GM12891 (cell line): ENCODE data around the gene PPP1R9A.
"Not testable (repeated sequence)": the region's sequence is repeated elsewhere in the genome, so short reads cannot be mapped to it uniquely, and the experiment has no call there.

Source experiments
- DNase-seq: peaks from one replicate; pipeline ENCODE4 v3.0.0; 2011; ENCODE audit warnings: low spot score; ENCODE audit not compliant: insufficient read length
- FAIRE-seq: peaks from 2 replicates; lab custom pipeline; 2011; peaks lifted over from hg19 to GRCh38; lab: Jason Lieb, UNC
- PAX5 ChIP-seq: IDR thresholded peaks from 2 replicates; pipeline ENCODE4 v1.6.1; 2011; ENCODE audit warnings: low read length, moderate library complexity, mild to moderate bottlenecking; ENCODE audit not compliant: insufficient read depth, severe bottlenecking
- POLR2A ChIP-seq: IDR thresholded peaks from 2 replicates; pipeline ENCODE4 v1.6.1; 2011; ENCODE audit warnings: low read depth, low read length, control low read depth
- POLR2AphosphoS5 ChIP-seq: IDR thresholded peaks from 2 replicates; pipeline ENCODE4 v1.6.1; 2011; ENCODE audit warnings: low read depth, low read length, control low read depth
- POU2F2 ChIP-seq: IDR thresholded peaks from 2 replicates; pipeline ENCODE4 v1.6.1; 2011; ENCODE audit warnings: low read depth, mild to moderate bottlenecking, control low read depth, low read length, moderate library complexity
- SPI1 ChIP-seq: IDR thresholded peaks from 2 replicates; pipeline ENCODE4 v1.6.1; 2011; ENCODE audit warnings: low read depth, low read length, control low read depth
- TAF1 ChIP-seq: IDR thresholded peaks from 2 replicates; pipeline ENCODE4 v1.6.1; 2011; ENCODE audit warnings: low read depth, low read length, control low read depth

The PPP1R9A gene

DNA sequence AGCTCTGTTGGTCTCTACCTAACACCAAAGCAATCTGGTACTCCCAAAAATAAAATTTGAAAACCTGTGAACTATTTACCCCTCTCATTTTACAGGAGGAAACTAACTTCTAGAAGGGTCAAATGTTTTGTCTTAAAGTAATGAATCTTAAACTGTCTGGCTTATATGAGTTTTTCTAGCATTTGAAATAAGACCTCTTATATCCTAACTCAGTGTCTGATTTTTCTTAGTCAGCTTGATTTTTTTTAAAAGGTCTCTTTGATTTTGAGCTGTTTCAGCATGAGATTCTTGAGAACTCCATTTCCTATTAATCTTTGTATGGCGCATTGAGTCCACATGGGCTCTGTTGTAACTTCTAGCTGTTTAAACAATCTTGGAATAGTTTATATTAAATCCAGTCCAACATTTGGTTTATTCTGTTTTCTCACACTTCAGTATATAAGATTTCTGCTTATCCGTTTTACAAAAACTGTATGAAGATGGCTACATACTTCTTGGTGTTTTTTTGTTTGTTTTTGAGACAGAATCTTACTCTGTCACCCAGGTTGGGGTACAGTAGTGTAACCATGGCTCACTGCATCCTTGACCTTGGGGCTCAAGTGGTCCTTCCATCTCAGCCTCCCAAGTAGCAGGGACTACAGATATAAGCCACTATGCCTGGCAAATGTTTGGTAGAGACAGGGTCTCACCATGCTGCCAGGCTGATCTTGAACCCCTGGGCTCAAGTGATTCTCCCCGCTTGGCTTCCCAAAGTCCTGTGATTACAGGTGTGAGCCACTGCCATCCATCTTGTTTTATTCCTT, 91.1 kb downstream of the PPP1R9A start:
- DNase-seq (no peak), FAIRE-seq (no peak)
- TF ChIP-seq POU2F2 (no peak), SPI1 (no peak), TAF1 (no peak), PAX5 (no peak), POLR2AphosphoS5 (no peak), POLR2A (no peak)

DNA sequence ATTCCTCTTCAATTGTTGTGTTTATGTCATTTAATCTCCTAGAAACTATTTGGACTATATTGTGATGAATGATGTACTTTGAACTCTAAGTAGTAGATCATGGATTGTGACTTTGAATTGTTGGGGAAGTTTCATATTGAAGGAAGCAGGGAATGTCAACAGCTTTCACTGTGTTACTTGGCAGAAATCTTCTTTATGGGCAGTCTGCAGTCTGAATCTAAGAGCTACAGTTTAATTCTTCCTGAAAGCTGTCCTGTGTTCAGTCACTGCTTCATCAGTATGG, 91.6 kb downstream of the PPP1R9A start:
- TF ChIP-seq POU2F2 (no peak), SPI1 (no peak), PAX5 (no peak), TAF1 (no peak), POLR2A (no peak), POLR2AphosphoS5 (no peak)
- FAIRE-seq (no peak), DNase-seq (no peak)

DNA sequence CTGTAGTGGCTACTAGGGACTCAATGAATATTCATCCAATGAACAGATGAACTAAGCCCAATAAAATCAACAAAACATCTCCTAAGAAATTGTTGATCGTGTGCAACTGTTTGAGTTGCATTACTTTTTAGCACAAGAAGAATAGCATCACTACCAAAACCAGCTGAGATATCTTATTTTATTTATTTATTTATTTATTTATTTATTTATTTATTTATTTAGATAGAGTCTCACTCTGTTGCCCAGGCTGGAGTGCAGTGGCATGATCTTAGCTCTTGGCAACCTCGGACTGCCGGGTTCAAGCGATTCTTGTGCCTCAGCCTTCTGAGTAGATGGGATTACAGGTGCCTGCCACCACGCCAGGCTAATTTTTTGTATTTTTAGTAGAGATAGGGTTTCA, 92.2 kb downstream of the PPP1R9A start:
- FAIRE-seq, DNase-seq: not testable (repeated sequence)

DNA sequence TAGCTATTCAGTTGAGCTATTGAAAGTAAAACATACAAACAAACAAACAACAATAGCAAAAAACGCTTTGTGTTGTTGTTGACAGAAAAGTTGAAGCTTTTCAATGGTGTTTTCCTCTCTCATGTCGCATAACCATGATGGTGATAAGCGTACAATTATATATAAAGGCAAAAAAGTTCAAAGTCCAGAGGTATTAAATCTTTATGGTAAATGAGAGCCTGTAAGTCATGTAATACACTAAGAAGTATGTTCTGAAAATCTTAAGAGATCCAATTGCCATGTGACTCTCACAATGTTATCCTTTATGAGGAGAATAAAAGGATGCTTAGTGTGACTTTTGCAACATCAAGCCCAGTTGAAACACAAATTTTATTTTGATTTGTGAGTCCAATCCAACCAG, 93.9 kb downstream of the PPP1R9A start:
- DNase-seq (no peak), FAIRE-seq (no peak)
- no peak for TF ChIP-seq SPI1
- no peak for TF ChIP-seq POLR2A

DNA sequence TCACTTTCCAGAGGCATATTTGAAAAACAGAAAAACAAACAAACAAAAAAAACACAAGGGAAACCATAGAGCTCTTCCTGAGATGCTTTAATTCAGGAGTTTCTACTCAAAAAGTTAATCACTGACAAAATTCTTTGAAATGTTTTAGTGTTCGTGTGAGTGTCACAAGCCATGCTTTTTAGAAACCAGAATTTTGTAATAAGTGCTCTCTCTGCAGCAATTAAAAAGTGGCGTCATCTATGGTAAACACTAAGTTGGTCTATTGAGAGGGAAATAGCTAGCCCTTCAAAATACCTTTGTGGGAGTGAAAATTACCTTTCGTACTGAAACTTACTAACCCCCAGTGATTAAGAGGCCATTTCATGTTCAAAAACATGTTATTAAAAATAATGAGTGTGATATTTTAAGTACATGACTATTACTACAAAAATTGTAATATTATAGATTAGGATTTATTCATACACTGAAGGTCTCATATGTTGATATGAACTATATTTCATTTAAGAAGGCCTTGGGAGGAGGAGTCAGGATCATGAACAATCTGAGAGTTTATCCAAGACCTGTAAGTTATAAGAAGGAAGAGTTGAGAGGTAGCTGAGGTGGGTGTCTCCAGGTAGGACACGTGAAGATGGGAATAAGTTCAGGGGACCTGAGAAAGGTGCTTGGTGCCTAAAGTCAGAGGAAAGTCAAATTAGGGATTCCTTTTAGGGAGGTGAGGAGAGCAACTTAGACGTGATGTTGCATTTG, 94.6 kb downstream of the PPP1R9A start:
- FAIRE-seq (no peak), DNase-seq (no peak)
- no peak for TF ChIP-seq POLR2AphosphoS5
- TF ChIP-seq POLR2A = no peak

DNA sequence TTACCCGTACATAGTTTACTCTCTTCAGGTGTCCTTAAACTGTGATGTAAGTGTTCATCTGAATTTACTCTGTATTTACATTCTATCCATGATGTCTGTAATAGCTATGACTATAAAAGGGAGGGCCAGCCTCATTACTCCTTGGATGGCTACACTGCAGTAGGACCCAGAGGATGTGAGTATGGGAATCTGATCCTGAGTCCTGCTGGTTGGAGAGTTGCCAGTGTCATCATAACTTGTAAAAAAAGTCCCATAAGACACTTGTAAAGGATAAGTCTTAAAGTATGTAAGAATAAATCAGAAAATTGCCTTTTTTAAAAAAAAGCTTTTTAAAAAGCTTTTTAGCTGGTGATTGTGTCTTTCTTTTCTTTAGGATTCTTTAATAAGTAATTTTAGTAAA, 95.4 kb downstream of the PPP1R9A start:
- DNase-seq (no peak), FAIRE-seq (no peak)
- TF ChIP-seq POU2F2 (no peak), SPI1 (no peak), PAX5 (no peak), TAF1 (no peak), POLR2AphosphoS5 (no peak), POLR2A (no peak)

DNA sequence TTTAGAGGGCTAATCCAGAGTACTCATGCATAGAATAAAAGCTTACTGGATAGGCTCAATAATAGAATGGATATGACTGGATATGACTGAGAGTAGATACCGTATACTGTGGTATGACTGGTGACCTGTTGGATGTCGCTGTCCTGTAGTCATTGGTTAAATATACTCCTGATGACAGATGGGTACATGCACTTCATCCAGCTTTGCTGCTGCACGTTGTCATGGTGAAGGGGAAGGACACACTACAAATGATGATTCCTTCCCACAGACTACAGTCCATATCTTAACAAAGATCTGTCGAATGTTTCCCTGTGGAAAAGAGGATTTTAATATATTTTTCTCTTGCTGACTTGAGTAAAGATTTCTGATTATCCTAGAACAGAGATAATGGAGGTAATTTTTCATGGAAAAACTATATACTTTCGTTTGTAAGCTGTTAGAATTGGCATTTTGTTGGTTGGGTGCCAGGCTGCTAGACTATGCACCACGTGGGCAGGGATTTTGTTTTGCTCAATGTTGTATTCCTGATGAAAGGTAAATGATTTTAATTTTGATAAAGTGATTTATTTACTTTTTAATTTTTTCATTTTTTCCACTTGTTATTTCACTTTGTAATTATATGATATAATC, 97.3 kb downstream of the PPP1R9A start:
- DNase-seq (no peak), FAIRE-seq (no peak)
- TF ChIP-seq PAX5 = no peak
- TF ChIP-seq POU2F2 = no peak
- no peak for TF ChIP-seq POLR2A
- TF ChIP-seq POLR2AphosphoS5 = no peak
- TF ChIP-seq SPI1 = no peak
- TF ChIP-seq TAF1 = no peak

DNA sequence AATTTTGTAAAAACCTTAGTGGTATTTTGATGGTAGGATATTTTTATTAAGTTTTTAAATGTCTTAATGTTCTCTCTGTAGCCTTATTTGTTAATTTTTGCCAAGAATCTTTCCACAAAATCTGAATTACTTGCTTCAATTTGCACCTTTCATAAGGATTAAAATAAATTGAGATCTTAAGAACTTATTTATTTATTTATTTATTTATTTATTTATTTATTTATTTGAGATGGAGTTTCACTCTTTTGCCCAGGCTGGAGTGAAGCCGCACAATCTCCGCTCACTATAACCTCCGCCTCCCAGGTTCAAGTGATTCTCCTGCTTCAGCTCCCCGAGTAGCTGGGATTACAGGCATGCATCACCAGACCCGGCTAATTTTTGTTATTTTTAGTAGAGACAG, 98.6 kb downstream of the PPP1R9A start:
- TF ChIP-seq POLR2A (no peak), PAX5 (no peak), TAF1 (no peak), SPI1 (no peak), POU2F2 (no peak), POLR2AphosphoS5 (no peak)
- DNase-seq (no peak), FAIRE-seq (no peak)

DNA sequence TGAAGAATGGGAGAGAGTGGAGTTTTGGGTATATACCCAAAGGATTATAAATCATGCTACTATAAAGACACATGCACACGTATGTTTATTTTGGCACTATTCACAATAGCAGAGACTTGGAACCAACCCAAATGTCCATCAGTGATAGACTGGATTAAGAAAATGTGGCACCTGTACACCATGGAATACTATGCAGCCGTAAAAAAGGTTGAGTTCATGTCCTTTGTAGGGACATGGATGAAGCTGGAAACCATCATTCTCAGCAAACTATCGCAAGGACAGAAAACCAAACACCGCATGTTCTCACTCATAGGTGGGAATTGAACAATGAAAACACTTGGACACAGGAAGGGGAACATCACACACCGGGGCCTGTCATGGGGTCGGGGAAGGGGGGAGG, 101.4 kb downstream of the PPP1R9A start:
- DNase-seq, FAIRE-seq: not testable (repeated sequence)

DNA sequence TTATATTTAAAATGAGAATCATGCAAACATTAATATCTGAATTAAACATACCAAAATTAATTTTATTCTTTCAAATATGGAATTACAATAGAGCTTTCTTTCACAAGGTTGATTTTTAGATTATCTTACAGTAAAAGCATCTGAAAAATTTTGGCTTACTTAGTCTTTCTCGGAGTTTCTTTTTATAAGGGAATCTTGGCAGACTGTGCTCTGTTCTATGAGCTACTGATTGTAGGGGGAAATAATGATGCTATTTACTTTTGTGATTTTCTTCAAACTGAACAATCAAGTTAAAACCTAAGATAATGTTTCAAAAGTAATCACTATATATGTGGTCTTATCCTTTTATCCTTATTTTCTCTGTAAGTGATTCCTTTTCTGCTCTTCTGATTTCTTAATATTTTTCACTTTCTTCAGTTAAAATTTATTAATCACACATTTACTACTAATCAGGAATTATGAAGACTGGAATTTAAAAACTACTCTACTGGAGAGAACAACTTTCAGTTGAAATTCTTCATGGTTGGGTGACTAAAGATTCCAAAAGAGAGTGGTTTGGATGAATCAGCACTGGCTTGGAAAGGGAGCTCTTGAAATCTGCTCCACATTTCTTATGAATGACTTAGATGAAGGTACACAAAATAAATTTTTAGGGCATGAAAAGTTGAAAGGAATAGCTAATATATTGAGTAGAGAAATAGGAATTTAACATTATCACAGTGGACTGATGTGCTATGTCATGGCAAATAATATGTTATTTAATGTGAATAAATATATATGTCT, 103.9 kb downstream of the PPP1R9A start:
- TF ChIP-seq TAF1 (no peak), POU2F2 (no peak), POLR2A (no peak), POLR2AphosphoS5 (no peak), SPI1 (no peak), PAX5 (no peak)
- DNase-seq = no peak
- FAIRE-seq = no peak
